A673 (cell line): Measurements from ENCODE around the gene SIGLEC9.

Experiments used
- CTCF ChIP-seq: fragments of 300-800, 200-600 bp; sonication (generic); conservative IDR thresholded peaks from 2 replicates; pipeline ENCODE4 v1.5.1; 2017; ENCODE audit warnings: low read depth, mild to moderate bottlenecking, antibody characterized with exemption, low read length, moderate library complexity, mixed read lengths
- EZH2 ChIP-seq: fragments of 200-600 bp; sonication (generic); IDR thresholded peaks from 2 replicates; pipeline ENCODE4 v1.6.1; 2017; ENCODE audit warnings: borderline replicate concordance, low read depth, mild to moderate bottlenecking, mixed read lengths, antibody characterized with exemption, low read length; ENCODE audit not compliant: poor library complexity, severe bottlenecking

- TF ChIP-seq CTCF (no peak), EZH2 (no peak)
Observed at GRCh38 chr19:51079481-51080110, 45.1 kb upstream of the SIGLEC9 start.
